Measurements from ENCODE around the gene WWOX.

- TF ChIP-seq CTCF (conservative IDR thresholded peaks at IDR 0.05 in 1 of 2, IDR thresholded peaks at IDR 0.05 in 1 of 2; ENCODE audit: extremely low read depth in 1 of 2, insufficient read depth in 1 of 2, low read depth in 1 of 2, low read length in 2 of 2) (no peak), EZH2 (IDR thresholded peaks at IDR 0.05; ENCODE audit: borderline replicate concordance, low read length) (no peak)
Observed at GRCh38 chr16:78786635-78787034, 687.2 kb downstream of the WWOX start.

Data from mammary epithelial cell (primary cell).